Measurements from ENCODE around the gene VILL. TPM values are rescaled to one million over a fixed set of nuclear protein-coding genes. Genes with fewer than 3 reads are reported as not detected.

The VILL gene
- polyA plus RNA-seq, 1 of the 3 experiments (the other 2 are of a cell fraction) = 8.8 TPM

GRCh38 chr3:38006445-38006995 lies 15.9 kb downstream of the VILL start:
- Histone ChIP-seq H3K4me1 (ENCODE audit: control insufficient read depth in 1 of 2, insufficient read depth in 2 of 2, low read depth in 1 of 2, low read length in 1 of 2) (no peaks in the 10 kb centered on the region; a peak in 1 of 4 replicates), H3K27me3 (ENCODE audit: insufficient read depth) (no peaks in the 10 kb centered on the region), H3K4me3 (ENCODE audit: low read depth in 2 of 2, low read length in 1 of 2) (no peak overlapping the region), H4K20me1 (ENCODE audit: insufficient read depth) (no peaks in the 10 kb centered on the region), H3K9me3 (no peaks in the 10 kb centered on the region), H2AFZ (ENCODE audit: low read depth) (no peak overlapping the region), H3K36me3 (replicated peaks in 1 of 2; ENCODE audit: control insufficient read depth in 1 of 2, insufficient read depth in 2 of 2, low read length in 1 of 2) (peaks cover 0 to 35% of the 10 kb centered on the region in 2 experiments), H3F3A (replicated peaks; ENCODE audit: insufficient read depth) (no peaks in the 10 kb centered on the region), H3K4me2 (no peak overlapping the region), H3K27ac (ENCODE audit: low read depth in 2 of 2, low read length in 1 of 2) (no peak overlapping the region), H3K9ac (no peak overlapping the region), H3K79me2 (ENCODE audit: insufficient read depth) (no peaks in the 10 kb centered on the region), H3K9me2 (no peaks in the 10 kb centered on the region)
- CTCF ChIA-PET = interaction anchor here (1.0 to 1.2 kb wide), 3 partner anchors 9 to 32 kb away, joined by 3 to 4 read pairs (median 3); no protein-coding TSS in a partner anchor
- no peak for DNase-seq
- TF ChIP-seq NFIC (IDR thresholded peaks at IDR 0.05; ENCODE audit: borderline replicate concordance) (no peak), IRF3 (IDR thresholded peaks at IDR 0.05; ENCODE audit: low read depth, low read length) (no peak), ELF1 (IDR thresholded peaks at IDR 0.05) (no peak), USF2 (IDR thresholded peaks at IDR 0.05; ENCODE audit: borderline replicate concordance, low read depth, low read length) (no peak), RCOR1 (IDR thresholded peaks at IDR 0.05; ENCODE audit: low read length) (no peak), TAF1 (IDR thresholded peaks at IDR 0.05; ENCODE audit: borderline replicate concordance, low read depth, low read length) (no peak), PBX3 (IDR thresholded peaks at IDR 0.05) (no peak), POLR2AphosphoS5 (IDR thresholded peaks at IDR 0.05; ENCODE audit: low read depth, low read length) (no peak), REST (IDR thresholded peaks at IDR 0.05; ENCODE audit: low read depth, low read length) (no peak), CHD2 (IDR thresholded peaks at IDR 0.05; ENCODE audit: low read length, partially characterized antibody) (no peak), FOXJ3 (CRISPR knock-in tag; IDR thresholded peaks at IDR 0.05) (no peak), YY1 (IDR thresholded peaks at IDR 0.05; ENCODE audit: low read depth) (no peak)
- 90% methylated on average over 8 of the region's 16 CpGs for WGBS (ENCODE audit: low lambda C conversion rate)
- POLR2A ChIA-PET = no interaction called here

All from SK-N-SH (cell line).